Measurements from ENCODE around the gene ATG16L1. TPM values are rescaled to one million over a fixed set of nuclear protein-coding genes. Genes with fewer than 3 reads are reported as not detected.

Gene ATG16L1
- total RNA-seq (10 to 100 TPM; 13.7 to 22.2 (median 15.8) TPM), polyA plus RNA-seq (10 to 100 TPM in 1 of 2 donors, 1 to 10 TPM in 1; 7.0 to 26.7 TPM)
- long read RNA-seq, donor 1, transcript ATG16L1-204 (19 exons, 3,313 nt): major isoform, 8 of 14 reads
- long read RNA-seq, donor 1, partial matches to known transcripts: 3 of 14 reads
- long read RNA-seq, donor 1, other reads (novel, unspliced or antisense): 1 of 14 reads
- long read RNA-seq, donor 2, transcript ATG16L1-204 (19 exons, 3,313 nt): major isoform, 16 of 29 reads
- long read RNA-seq, donor 2, partial matches to known transcripts: 3 of 29 reads
- long read RNA-seq, donor 2, other reads (novel, unspliced or antisense): 7 of 29 reads
- long read RNA-seq, donor 3, transcript ATG16L1-204 (19 exons, 3,313 nt): major isoform, 15 of 25 reads
- long read RNA-seq, donor 3, partial matches to known transcripts: 4 of 25 reads
- long read RNA-seq, donor 3, other reads (novel, unspliced or antisense): 4 of 25 reads

DNA sequence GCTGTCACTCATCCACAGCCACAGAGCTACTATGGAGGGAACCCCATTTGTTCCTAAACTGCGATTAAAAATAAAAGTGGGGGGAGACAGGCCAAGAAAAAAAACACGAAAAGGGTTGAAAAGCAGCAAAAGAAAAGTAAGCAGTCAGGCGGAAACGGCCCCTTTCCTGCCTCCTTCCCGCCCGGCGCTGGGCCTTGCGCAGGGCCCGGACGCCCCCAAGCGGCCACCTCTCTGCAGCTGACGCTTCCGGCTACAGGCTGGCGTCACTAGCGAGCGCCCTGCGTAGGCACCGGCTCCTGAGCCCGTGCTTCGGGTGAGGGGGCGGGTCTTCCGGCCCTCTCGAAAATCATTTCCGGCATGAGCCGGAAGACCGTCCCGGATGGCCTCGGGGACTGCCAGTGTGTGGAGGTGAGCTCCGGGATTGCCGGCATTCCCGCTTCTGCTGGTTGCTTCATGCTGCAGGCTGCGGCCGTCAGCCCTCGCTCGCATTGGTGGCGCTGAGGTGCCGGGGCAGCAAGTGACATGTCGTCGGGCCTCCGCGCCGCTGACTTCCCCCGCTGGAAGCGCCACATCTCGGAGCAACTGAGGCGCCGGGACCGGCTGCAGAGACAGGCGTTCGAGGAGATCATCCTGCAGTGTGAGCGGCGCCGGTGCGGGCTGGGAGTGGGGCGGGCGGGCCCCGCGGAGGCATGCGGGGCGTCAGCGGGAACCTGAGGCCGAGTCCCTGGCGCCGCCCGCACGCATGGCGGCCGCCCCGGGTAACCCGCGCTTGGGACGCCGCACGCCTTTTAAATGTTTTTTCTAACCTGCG is at the start of gene ATG16L1:
TSS of gene ATG16L1 (plus strand) at position 368 of the 811 bp plus-strand sequence. CDS start at position 523, 155 bp downstream.
- intact Hi-C loops (cut with DNase I): loop anchor here in 9 of 10 donors (2.0 to 10.0 kb wide), 14 partner anchors 149 to 647 kb away; partner anchors contain the start of gene GIGYF2 (in 1 of the 9)
- peak; percentile 99 to 100 (median 100) for ATAC-seq
- 0 to 1% (median 0%) methylated on average over 38 to 75 of the region's 75 CpGs for WGBS, 4 donors
- peaks cover 0 to 75% (median 20%) of the 10 kb centered on the region in 12 donors for H3K4me1 ChIP-seq
- H3K27ac ChIP-seq: peak within 1 kb of the TSS in 11 of 12 donors; percentile 67 to 94 (median 85)
- no peaks in the 10 kb centered on the region for H3K27me3 ChIP-seq
- peak; percentile 94 to 98 (median 97) for DNase-seq
- TF ChIP-seq CTCF (IDR thresholded peaks at IDR 0.05): peak; percentile 86 to 99 (median 97)
- TF ChIP-seq POLR2A (IDR thresholded peaks at IDR 0.05): peak in 1 of 2 donors; percentile 83
- H3K9me3 ChIP-seq: no peaks in the 10 kb centered on the region
- H3K4me3 ChIP-seq: peak within 1 kb of the TSS; percentile 73 to 99 (median 88)
- peaks cover 0 to 25% (median 12%) of the 10 kb centered on the region in 9 donors for H3K36me3 ChIP-seq

DNA sequence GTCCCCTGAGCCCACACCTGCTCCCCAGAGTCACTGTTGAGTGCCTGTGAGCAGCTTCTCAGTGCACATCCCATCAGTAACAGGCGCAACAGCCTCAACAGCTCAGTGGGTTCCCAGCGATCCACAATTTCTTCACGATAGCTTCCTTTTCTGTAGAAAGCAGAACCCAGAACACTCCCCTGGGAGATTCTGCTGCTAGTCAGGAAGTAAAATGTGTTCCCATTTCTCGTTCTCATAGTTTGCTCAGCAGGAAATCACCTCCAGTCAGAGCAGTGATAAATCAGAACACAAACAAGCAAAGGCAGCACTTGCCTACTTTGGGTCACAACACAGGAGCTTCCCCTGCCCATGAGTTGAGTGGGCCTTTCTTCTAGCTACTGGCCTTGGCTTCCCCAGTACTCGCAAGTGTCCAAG is 48.9 kb upstream of the ATG16L1 start:
- Histone ChIP-seq H3K36me3 (peaks cover 0 to 67% (median 6%) of the 10 kb centered on the region in 9 donors), H3K27ac (peak overlapping the region in 1 of 12 donors; percentile 55), H3K4me1 (peaks cover 0 to 35% (median 0%) of the 10 kb centered on the region in 12 donors), H3K9me3 (peaks cover 0 to 17% (median 2%) of the 10 kb centered on the region in 12 donors), H3K27me3 (no peaks in the 10 kb centered on the region), H3K4me3 (no peak overlapping the region)
- 62 to 72% (median 69%) methylated on average over 4 to 5 of the region's 5 CpGs for WGBS, 4 donors
- ATAC-seq (peak in 3 of 4 donors; percentile 22 to 41 (median 36)), DNase-seq (no peak)
- intact Hi-C loops (cut with DNase I): no loop called here
- TF ChIP-seq CTCF (IDR thresholded peaks at IDR 0.05) (no peak), POLR2A (IDR thresholded peaks at IDR 0.05) (no peak)

DNA sequence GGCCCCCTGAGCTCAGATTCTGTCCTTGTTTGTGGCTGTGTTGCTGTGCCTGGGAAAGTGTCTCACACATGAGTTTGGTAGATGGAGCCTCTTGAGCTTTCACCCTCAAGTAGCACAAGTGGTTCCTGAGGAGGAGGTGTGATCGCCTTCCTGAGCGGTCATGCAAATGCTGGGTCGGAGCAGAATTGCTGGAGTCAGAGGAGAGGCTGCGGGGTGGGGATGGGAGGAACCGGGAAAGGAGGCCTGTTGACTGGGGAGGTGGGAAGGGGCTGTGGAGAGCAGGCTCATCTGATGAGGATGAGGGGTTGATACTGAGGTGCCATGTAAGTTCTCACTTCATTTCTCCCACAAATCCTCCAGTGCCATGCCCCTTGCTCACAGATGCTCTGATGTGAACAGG is 48.4 kb upstream of the ATG16L1 start:
- TF ChIP-seq CTCF (IDR thresholded peaks at IDR 0.05) (no peak), POLR2A (IDR thresholded peaks at IDR 0.05) (no peak)
- no peak overlapping the region for H3K4me3 ChIP-seq
- intact Hi-C loops (cut with DNase I): no loop called here
- H3K4me1 ChIP-seq: peaks cover 0 to 40% (median 0%) of the 10 kb centered on the region in 12 donors
- peaks cover 0 to 64% (median 3%) of the 10 kb centered on the region in 9 donors for H3K36me3 ChIP-seq
- 89 to 97% (median 96%) methylated on average over 5 of the region's 5 CpGs for WGBS, 4 donors
- DNase-seq (no peak), ATAC-seq (no peak)
- H3K27ac ChIP-seq: peak overlapping the region in 1 of 12 donors; percentile 55
- no peaks in the 10 kb centered on the region for H3K27me3 ChIP-seq
- peaks cover 0 to 17% (median 2%) of the 10 kb centered on the region in 12 donors for H3K9me3 ChIP-seq

All from heart left ventricle (tissue), 16 donors.